Stimulated activated CD4-positive, alpha-beta T cell treated with anti-CD3 and anti-CD28 coated beads, TNF-alpha, amount 100 ng/mL, for 24 hours (primary cell): Measurements from ENCODE around the gene GPR37L1.
"Not testable (repeated sequence)": the region's sequence is repeated elsewhere in the genome, so short reads cannot be mapped to it uniquely, and the experiment has no call there.

Experiments used
- DNase-seq, 3 experiments: peaks; one replicate each; pipeline ENCODE4 v3.0.0-alpha.2; 2020; ENCODE audit warnings: low read depth in 3 of 3

GPR37L1 gene

DNA sequence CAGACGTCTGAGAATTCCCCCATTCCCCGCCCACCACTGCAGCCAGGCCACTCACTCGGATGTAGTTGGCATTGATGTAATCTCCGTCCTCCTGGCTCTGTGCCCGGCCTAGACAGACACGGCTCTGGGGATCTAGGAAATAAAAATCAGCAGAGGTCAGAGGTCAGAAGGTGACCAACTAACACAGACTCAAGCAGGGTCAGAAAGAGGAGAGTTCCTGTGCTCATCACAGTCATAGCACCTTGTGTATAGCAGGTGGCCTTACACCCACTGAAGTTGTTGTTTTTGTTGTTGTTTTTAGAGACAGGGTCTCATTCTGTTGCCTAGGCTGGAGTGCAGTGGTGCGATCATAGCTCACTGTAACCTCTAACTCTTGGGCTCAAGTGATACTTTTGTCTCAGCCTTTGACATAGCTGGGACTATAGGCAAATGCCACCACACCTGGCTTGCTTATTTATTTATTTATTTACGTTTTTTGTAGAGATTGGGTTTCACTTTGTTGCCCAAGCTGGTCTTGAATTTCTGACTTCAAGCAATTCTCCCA lies 32.8 kb downstream of the GPR37L1 start:
- no peak for DNase-seq

- DNase-seq, result no peak
These were observed 33.9 kb downstream of the GPR37L1 start for GRCh38 chr1:202156590-202156989.

GRCh38 chr1:202157945-202158344 lies 35.2 kb downstream of the GPR37L1 start:
- no peak for DNase-seq

DNA sequence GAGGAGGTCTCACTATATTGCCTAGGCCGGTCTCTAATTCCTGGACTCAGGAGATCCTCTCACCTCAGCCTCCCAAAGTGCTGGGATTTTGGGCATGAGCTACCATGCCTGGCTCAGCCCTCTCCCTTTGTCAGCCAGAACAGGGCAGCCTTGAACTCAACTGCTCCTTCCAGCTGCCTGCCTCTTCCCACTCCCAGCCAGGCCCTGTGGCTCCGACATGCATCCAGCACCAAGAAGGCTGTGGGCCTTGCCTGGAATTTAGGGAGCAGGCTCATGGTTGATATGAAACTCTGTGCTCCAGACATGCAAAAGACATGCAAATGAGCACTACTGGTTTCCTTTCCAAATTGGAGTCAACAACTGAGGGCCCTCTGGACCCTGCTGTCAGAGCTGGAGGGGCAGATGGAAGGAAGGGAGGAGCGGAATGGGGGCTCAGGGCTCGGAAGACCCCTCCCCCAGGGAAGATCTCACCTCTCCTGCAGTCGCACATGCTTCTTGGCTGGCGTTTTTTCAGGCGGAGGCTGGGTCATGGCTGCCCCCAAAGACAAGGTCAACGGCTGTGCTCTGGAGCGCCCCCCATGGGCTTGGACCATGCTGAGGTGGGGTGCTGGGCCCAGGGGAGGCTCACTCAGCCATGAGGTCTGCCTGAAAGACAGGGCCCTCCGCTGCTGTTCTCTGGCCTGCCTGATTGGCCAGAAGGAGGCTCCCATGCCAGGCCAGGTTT lies 36.3 kb downstream of the GPR37L1 start:
- DNase-seq, result peak in 1 of 3 experiments; percentile 44

DNA sequence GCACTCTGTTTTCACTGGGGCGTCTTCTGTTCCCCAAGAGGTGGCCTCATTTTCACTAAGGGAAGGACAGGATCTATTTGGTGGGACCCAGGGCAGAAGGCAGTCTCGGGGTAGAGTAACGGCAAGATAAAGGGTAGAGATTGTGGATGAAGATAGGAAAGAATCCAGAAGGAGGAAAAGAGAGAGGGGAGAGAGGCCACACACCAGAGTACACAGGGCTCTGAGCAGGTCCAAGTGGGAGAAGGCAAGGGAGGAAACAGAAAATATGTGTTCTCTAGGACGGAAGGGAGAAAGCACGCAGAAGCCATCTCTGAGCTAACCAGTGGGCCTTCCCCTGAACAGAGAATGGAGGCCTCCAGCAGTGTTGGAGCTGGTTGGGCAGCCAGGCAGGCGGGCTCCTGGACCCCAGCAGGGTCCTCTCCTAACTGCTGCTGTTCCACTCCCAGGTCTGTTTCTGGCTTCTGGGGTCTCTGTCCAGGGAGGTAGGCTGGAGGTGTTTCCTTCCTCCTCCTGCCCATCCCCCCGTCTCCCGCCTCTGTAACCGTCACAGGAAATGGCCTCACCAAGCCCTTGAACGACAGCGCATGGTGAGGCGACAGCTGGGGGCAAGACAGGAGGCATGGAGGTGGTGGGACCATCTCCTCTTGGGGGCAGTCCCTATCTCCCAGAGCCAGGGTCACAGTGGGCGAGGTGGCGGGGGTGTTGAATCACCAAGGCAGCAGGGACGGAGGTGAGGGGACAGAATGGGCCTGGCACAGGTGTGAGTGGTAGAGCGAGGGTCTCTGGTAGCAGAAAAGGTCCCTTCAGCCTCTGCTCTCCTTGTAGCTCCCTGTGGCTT lies 37.0 kb downstream of the GPR37L1 start:
- peak in 2 of 3 experiments; percentile 55 to 76 for DNase-seq

DNA sequence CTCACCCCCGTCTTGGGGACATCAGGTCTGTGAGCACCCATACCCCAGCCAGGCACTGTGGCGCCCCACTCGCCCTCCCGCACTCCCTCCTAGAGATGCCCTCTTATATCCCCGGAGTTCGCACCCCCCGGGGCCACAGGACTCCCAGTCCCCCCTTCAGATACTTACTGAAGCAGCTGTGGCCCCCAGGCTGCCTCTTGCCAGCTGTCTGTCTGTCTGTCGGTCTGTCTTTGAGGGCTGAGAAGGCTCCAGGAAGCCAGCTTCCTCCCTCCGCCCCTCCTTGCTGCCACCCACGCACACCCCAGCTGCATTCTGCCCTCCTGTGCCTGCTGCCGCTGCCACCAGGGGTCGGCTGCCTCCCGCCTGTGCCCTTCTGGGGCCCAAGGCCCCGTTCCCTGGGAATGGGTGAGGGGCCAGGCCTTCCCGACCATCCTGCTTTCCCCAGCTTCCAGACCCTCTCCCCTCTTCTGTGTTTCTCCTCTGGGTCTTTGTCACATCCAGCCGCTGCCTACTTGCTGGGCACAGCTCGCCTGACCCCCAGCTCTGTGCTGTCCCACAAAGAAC lies 37.7 kb downstream of the GPR37L1 start, which contains the start of gene PTPN7:
Gene PTPN7 (minus strand): TSS at position 226 of the 564 bp plus-strand sequence. CDS start 1,200 bp downstream, outside the sequence.
- peak; percentile 75 to 91 (median 80) for DNase-seq

DNA sequence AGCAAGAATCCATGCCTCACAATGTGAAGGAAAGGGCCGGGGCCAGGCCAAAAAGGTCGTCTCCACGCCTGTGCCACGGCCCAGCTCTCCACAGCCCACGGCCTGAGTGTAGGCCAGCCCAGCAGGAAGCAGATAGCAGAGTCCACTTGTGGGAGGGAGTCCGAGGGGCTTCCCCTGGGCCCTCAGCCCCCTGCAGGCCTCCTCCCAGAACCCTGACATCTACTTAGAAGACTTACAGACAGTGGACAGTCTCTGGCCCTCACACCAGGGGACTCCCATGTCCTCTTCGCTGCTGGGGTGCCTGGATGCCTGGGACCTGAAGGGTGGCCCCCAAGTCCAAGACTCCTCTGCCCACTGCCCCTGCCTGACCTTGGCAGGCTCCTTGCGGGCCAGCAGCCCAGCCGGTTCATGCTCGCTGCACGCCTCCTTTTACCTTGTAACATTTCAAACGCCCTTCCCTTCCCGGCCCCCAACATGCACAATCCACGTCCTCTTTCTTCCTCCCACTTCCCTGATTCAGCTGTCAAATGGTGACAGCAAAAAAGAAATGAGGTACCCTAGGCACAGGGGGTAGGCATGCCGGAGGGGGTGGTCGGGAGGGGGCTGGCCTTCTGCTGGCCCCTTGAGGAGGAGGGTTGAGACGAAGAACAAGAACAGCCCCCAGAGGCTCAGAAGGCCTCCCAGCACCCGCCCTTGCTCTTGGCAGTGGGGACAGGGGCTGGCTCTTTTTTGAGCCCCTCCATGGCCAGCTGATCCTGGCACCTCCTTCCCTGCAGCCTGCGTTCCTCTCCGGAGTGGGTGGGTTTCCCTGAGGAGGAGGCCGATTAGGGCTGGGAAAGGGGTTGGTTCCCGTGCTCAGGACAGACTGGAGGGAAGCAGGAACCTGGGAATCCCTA lies 38.7 kb downstream of the GPR37L1 start:
- DNase-seq, result no peak

DNA sequence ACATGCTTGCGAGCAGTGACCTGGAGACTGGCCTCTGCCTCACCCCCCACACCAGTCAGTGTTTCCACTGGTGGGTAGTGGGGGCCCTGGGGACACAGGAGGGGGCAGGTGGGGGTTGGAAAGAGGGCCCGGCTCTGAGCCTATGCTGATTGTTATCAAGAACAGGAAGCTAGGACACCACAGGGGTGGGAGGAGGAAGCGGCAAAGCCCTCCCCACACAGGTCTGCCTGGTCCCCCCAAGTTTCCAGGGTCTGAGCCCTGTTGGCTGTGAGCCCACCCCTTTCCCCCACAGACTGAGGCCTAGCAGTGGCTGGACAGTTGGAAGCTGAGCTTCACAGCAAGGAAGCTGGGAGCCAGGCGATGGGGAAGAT lies 39.3 kb downstream of the GPR37L1 start:
- DNase-seq, result peak in 1 of 3 experiments; percentile 69

- peak in 1 of 3 experiments; percentile 18 for DNase-seq
These were observed 39.9 kb downstream of the GPR37L1 start for GRCh38 chr1:202162418-202163280.

- DNase-seq, result no peak
These were observed 40.9 kb downstream of the GPR37L1 start for GRCh38 chr1:202163281-202164270.

GRCh38 chr1:202164271-202165037 lies 41.7 kb downstream of the GPR37L1 start:
- DNase-seq, result peak in 1 of 3 experiments; percentile 66

- peak in 1 of 3 experiments; percentile 81 for DNase-seq
These were observed 42.7 kb downstream of the GPR37L1 start for GRCh38 chr1:202165267-202165941.

DNA sequence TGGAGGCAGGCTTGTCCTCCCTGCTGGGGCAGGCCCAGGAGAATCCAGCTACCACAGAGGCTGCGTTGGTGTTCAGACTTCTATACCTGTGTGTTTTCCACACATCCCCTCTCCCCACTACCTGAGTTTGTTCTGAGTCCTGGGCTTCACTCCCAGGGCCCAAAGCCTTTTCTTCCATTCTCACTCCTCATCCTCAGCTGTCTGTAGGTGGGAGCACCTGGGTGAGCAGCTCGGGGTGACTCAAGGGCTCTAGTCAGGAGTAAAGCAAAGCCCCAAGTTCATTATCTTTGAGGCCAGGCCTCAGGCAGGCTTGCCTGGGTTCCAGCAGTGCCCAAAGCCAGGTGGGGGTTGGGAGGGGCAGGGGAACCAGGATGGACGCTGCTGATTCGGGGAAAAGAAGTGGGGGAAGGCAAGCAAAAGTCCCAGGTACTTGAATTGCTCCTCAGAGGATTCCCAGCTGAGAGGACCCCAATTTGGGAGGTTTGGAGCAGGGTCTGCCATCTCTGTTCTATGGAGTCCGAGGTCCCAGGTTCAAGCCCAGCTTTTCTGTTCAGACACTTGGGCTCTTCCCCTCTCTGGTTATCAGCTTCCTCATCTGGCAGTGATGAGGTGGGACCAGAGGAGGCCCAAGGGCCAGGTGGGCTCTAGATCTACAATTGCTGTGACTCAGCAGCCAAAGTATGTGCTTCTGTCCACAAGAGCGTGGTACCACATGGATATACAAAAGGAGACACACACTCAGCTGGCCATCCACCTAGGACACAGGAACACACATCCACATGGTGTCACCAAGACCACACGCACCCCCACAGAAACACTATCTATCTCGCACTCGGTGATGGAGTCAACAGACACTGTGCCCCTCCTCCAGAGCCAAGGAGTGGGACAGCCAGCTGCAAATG lies 43.5 kb downstream of the GPR37L1 start:
- DNase-seq, result no peak

DNA sequence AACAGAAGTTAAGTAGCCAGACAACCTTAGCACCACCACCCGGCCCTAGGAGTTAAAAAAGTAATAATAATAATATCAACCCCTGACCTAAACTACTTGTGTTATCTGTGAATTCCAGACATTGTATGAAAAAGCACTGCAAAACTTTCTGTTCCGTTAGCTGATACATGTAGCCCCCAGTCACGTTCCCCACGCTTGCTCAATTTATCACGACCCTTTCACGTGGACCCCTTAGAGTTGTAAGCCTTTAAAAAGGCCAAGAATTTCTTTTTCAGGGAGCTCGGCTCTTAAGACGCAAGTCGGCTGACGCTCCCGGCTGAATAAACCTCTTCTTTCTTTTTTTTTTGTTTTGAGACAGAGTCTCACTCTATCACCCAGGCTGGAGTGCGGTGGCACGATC lies 44.3 kb downstream of the GPR37L1 start:
- DNase-seq, result not testable (repeated sequence)

GRCh38 chr1:202167708-202168415 lies 45.1 kb downstream of the GPR37L1 start:
- no peak for DNase-seq

DNA sequence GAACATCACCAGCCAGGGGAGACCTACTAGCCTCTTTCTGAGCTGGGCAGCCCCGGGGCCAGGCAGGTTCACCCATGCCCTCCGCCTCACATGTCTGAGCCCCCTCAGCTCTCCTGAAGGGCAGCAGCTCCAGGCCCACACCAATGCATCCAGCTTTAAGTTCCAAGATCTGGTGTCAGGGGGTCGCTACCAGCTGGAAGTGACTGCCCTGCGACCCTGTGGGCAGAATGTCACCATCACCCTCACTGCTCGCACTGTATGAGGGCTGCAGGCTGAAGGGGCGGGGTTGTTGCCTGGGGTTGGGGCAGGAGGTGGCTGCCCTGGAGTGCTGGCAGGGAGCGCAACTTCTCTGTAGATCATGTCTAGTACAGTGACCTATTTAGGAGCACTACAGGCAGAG lies 46.1 kb downstream of the GPR37L1 start:
- DNase-seq, result no peak
